ENCODE measurements around the gene PLEKHM3. TPM values are rescaled to one million over a fixed set of nuclear protein-coding genes. Genes with fewer than 3 reads are reported as not detected.
"Not testable (repeated sequence)": the region's sequence is repeated elsewhere in the genome, so short reads cannot be mapped to it uniquely, and the experiment has no call there.

The PLEKHM3 gene
- total RNA-seq, 4 donors from 2014 or later, result 5.6 to 8.8 (median 6.8) TPM

- ATAC-seq, result no peak
- in situ Hi-C loops (cut with MboI; ENCODE audit: low sequenced_read_pairs in 4 of 4), result no loop called here
These were observed 75.1 kb downstream of the PLEKHM3 start for GRCh38 chr2:207950063-207950760.

GRCh38 chr2:207949245-207949644, 76.1 kb downstream of the PLEKHM3 start:
- H3K27me3 ChIP-seq; H3K36me3 ChIP-seq; ATAC-seq; intact Hi-C loops (cut with DNase I; ENCODE audit: low total_unique reads); H3K27ac ChIP-seq; H3K4me1 ChIP-seq; in situ Hi-C loops (cut with MboI; ENCODE audit: low sequenced_read_pairs in 4 of 4); DNase-seq; H3K9me3 ChIP-seq; H3K4me3 ChIP-seq: not testable (repeated sequence)

More at GRCh38 chr2:207950063-207950760, 75.1 kb downstream of the PLEKHM3 start:
- no peak for TF ChIP-seq POLR2A (IDR thresholded peaks at IDR 0.05)
- no peak for TF ChIP-seq CTCF (IDR thresholded peaks at IDR 0.05 in 4 of 5, conservative IDR thresholded peaks at IDR 0.05 in 1 of 5)
- H3K27me3 ChIP-seq, result no peaks in the 10 kb centered on the region
- intact Hi-C loops (cut with DNase I; ENCODE audit: low total_unique reads), result no loop called here
- H3K9me3 ChIP-seq, result no peaks in the 10 kb centered on the region
- DNase-seq, result no peak
- H3K36me3 ChIP-seq, result peaks cover 0 to 3% of the 10 kb centered on the region in 2 donors
- H3K4me3 ChIP-seq, result no peak overlapping the region
- H3K4me1 ChIP-seq, result peaks cover 0 to 6% of the 10 kb centered on the region in 2 donors
- H3K27ac ChIP-seq, result no peak overlapping the region

- no peak for DNase-seq
- no peak overlapping the region for H3K4me3 ChIP-seq
- no peak for ATAC-seq
- peaks cover 0 to 6% of the 10 kb centered on the region in 2 donors for H3K36me3 ChIP-seq
- no peaks in the 10 kb centered on the region for H3K27me3 ChIP-seq
- H3K9me3 ChIP-seq, result no peaks in the 10 kb centered on the region
- in situ Hi-C loops (cut with MboI; ENCODE audit: low sequenced_read_pairs in 4 of 4) (no loop called here), intact Hi-C loops (cut with DNase I; ENCODE audit: low total_unique reads) (no loop called here)
- no peak overlapping the region for H3K27ac ChIP-seq
- no peak for TF ChIP-seq CTCF (IDR thresholded peaks at IDR 0.05 in 4 of 5, conservative IDR thresholded peaks at IDR 0.05 in 1 of 5)
- TF ChIP-seq POLR2A (IDR thresholded peaks at IDR 0.05), result no peak
- H3K4me1 ChIP-seq, result peaks cover 0 to 5% of the 10 kb centered on the region in 2 donors
These were observed 80.2 kb downstream of the PLEKHM3 start for GRCh38 chr2:207944979-207945600.

GRCh38 chr2:207944334-207944733, 81.0 kb downstream of the PLEKHM3 start:
- H3K4me1 ChIP-seq, result peaks cover 0 to 5% of the 10 kb centered on the region in 2 donors
- no peaks in the 10 kb centered on the region for H3K9me3 ChIP-seq
- no peak for TF ChIP-seq CTCF (IDR thresholded peaks at IDR 0.05 in 4 of 5, conservative IDR thresholded peaks at IDR 0.05 in 1 of 5)
- TF ChIP-seq POLR2A (IDR thresholded peaks at IDR 0.05), result no peak
- ATAC-seq, result no peak
- H3K36me3 ChIP-seq, result peaks cover 0 to 6% of the 10 kb centered on the region in 2 donors
- intact Hi-C loops (cut with DNase I; ENCODE audit: low total_unique reads) (no loop called here), in situ Hi-C loops (cut with MboI; ENCODE audit: low sequenced_read_pairs in 4 of 4) (no loop called here)
- H3K4me3 ChIP-seq, result no peak overlapping the region
- no peaks in the 10 kb centered on the region for H3K27me3 ChIP-seq
- H3K27ac ChIP-seq, result no peak overlapping the region
- DNase-seq, result no peak

GRCh38 chr2:207939342-207940108, 85.8 kb downstream of the PLEKHM3 start:
- TF ChIP-seq POLR2A (IDR thresholded peaks at IDR 0.05) (no peak), CTCF (IDR thresholded peaks at IDR 0.05 in 4 of 5, conservative IDR thresholded peaks at IDR 0.05 in 1 of 5) (no peak)
- Histone ChIP-seq H3K36me3 (no peaks in the 10 kb centered on the region), H3K9me3 (no peaks in the 10 kb centered on the region), H3K4me3 (no peak overlapping the region), H3K27me3 (no peaks in the 10 kb centered on the region), H3K27ac (no peak overlapping the region), H3K4me1 (peaks cover 0 to 7% of the 10 kb centered on the region in 2 donors)
- in situ Hi-C loops (cut with MboI; ENCODE audit: low sequenced_read_pairs in 4 of 4) (no loop called here), intact Hi-C loops (cut with DNase I; ENCODE audit: low total_unique reads) (no loop called here)
- no peak for DNase-seq
- no peak for ATAC-seq

Measured in gastrocnemius medialis (tissue), 4 donors.